22Rv1 (cell line): ENCODE measurements around the gene CDH15.

Experiments
- H3K27ac ChIP-seq: fragments of 450-650 bp; 2 replicates; pipeline ENCODE4 v1.5.1; 2017
- CTCF ChIP-seq: fragments of 450-650 bp; IDR thresholded peaks from 2 replicates; pipeline ENCODE4 v1.5.1; 2017; ENCODE audit warnings: mild to moderate bottlenecking
- ZFX ChIP-seq: fragments of 450-650 bp; IDR thresholded peaks from 2 replicates; pipeline ENCODE4 v1.6.1; 2017; ENCODE audit warnings: antibody characterized with exemption, borderline replicate concordance

The CDH15 gene

GRCh38 chr16:89172528-89173173 lies 1.1 kb downstream of the CDH15 start:
- H3K27ac ChIP-seq: no peak overlapping the region
- TF ChIP-seq ZFX (no peak), CTCF (no peak)

- no peak for TF ChIP-seq ZFX
- TF ChIP-seq CTCF: no peak
- H3K27ac ChIP-seq: no peak overlapping the region
Observed at GRCh38 chr16:89173174-89173921, 1.8 kb downstream of the CDH15 start.

GRCh38 chr16:89174055-89174827 lies 2.7 kb downstream of the CDH15 start:
- no peak for TF ChIP-seq ZFX
- no peak for TF ChIP-seq CTCF
- H3K27ac ChIP-seq: no peak overlapping the region

- H3K27ac ChIP-seq: no peak overlapping the region
Observed at GRCh38 chr16:89174877-89175276, 3.3 kb downstream of the CDH15 start.

GRCh38 chr16:89175280-89176146 lies 4.0 kb downstream of the CDH15 start:
- H3K27ac ChIP-seq: no peak overlapping the region
- no peak for TF ChIP-seq ZFX
- no peak for TF ChIP-seq CTCF

More at GRCh38 chr16:89174877-89175276, 3.3 kb downstream of the CDH15 start:
- no peak for TF ChIP-seq CTCF
- TF ChIP-seq ZFX: no peak

GRCh38 chr16:89176147-89176690 lies 4.7 kb downstream of the CDH15 start:
- no peak overlapping the region for H3K27ac ChIP-seq

More at GRCh38 chr16:89176147-89176690, 4.7 kb downstream of the CDH15 start:
- TF ChIP-seq CTCF: no peak
- TF ChIP-seq ZFX: no peak
